ENCODE results near the gene NME2.
A peak's percentile ranks its signal among the peaks of the same experiment; 100 is the strongest.
"Not testable (repeated sequence)": the region's sequence is repeated elsewhere in the genome, so short reads cannot be mapped to it uniquely, and the experiment has no call there.

NME2 gene

DNA sequence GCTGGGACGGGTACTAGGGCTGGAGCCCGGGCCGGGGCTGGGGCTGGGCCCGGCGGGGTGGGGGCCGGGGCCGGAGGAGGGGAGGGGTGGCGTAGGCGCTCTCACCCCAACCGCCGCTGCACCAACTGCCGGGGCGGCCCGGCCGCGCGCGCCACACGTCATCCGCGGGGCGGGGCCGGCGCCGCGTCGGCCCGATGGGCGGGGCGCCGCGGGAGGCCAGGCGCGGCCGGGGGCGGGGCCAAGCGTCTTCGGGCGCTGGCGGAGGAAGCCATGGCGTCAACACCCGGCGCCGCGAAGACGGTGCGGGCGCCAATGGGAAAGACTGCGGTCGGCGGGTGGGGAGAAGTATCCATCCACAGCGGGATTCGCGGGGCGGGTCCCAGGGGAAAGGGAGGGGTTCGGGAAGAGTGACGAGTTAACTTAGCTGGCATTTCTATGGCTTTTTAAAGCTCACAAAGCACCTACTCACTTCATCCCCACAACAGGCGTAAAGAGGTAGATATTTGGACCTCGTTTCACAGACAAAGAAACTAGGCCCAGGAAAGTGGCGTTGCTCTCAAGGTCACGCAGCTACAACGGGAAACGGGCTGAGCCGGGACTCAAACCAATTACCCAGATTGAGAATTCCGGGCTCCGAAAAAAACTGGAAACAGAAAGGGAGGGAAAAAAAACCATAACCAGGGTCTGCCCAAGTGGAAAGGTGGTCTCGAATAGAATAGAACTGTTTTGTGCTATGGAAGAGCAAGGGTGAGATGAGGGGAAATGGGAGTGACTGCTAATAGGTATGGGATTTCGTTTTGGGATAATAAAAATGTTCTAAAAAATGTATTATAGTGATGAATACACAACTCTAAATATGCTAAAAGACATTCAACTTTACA is 45.2 kb upstream of the NME2 start, which contains the start of gene SPAG9:
SPAG9 (minus strand) TSS at position 130 of the 881 bp plus-strand sequence. CDS start 212 bp downstream, outside the sequence.
- Histone ChIP-seq H3K27me3 (replicated peaks; ENCODE audit: control insufficient read depth, insufficient read depth, low read length) (no peaks in the 10 kb centered on the region), H3K4me3 (replicated peaks; ENCODE audit: low read depth, low read length) (peak within 1 kb of the TSS; percentile 94), H3K36me3 (ENCODE audit: control insufficient read depth, insufficient read depth, low read length) (no peaks in the 10 kb centered on the region)
- TF ChIP-seq, protein P1, sequence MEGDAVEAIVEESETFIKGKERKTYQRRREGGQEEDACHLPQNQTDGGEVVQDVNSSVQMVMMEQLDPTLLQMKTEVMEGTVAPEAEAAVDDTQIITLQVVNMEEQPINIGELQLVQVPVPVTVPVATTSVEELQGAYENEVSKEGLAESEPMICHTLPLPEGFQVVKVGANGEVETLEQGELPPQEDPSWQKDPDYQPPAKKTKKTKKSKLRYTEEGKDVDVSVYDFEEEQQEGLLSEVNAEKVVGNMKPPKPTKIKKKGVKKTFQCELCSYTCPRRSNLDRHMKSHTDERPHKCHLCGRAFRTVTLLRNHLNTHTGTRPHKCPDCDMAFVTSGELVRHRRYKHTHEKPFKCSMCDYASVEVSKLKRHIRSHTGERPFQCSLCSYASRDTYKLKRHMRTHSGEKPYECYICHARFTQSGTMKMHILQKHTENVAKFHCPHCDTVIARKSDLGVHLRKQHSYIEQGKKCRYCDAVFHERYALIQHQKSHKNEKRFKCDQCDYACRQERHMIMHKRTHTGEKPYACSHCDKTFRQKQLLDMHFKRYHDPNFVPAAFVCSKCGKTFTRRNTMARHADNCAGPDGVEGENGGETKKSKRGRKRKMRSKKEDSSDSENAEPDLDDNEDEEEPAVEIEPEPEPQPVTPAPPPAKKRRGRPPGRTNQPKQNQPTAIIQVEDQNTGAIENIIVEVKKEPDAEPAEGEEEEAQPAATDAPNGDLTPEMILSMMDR (IDR thresholded peaks at IDR 0.05; ENCODE audit: insufficient read depth, low read length, poor library complexity, severe bottlenecking): no peak
- DNase-seq (ENCODE audit: extremely low read depth, insufficient read length): peak; percentile 92

DNA sequence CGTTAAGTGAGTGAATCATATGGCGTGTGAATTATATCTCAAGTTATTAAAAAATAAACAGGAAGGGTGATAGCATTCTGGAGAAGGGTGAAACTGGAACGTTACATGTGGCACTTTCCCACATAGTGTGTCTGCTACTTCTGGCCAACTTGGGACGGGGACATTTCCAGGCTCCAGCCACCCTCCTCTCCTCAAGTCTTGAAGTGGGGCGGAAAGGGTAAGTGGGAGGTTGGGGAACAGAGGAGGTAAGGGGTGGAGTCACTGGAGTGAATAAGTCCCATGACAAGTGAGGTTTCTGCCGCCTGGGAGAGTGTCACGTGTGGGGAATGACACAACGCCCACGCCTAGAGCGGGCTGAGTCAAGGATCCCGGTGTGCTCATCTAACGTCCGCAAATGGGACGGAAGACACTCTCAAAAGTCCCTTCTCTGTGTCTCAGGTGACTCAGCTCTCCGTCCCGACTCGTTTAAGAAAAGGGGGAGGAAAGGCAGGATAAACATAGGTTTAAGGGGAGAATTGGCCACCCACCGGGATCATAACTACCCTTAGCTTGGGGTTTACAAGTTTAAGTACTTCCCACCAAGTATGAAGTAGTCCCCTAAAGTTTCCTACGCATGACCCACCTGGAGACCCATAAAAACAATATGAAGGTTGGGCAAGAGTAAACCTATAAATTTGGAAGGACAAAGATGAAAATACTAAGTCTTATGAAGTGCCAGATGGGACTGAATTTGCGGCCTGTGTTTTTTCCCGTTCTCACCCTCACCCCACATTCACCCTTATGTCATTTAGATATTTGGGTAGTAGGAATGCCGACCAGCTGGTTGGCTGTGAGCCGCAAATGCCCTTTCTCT is 44.4 kb upstream of the NME2 start:
- Histone ChIP-seq H3K27me3 (replicated peaks; ENCODE audit: control insufficient read depth, insufficient read depth, low read length) (no peaks in the 10 kb centered on the region), H3K4me3 (replicated peaks; ENCODE audit: low read depth, low read length) (peak overlapping the region; percentile 79), H3K36me3 (ENCODE audit: control insufficient read depth, insufficient read depth, low read length) (no peaks in the 10 kb centered on the region)
- TF ChIP-seq, protein P1 (IDR thresholded peaks at IDR 0.05; ENCODE audit: insufficient read depth, low read length, poor library complexity, severe bottlenecking): no peak
- DNase-seq (ENCODE audit: extremely low read depth, insufficient read length): peak; percentile 73

DNA sequence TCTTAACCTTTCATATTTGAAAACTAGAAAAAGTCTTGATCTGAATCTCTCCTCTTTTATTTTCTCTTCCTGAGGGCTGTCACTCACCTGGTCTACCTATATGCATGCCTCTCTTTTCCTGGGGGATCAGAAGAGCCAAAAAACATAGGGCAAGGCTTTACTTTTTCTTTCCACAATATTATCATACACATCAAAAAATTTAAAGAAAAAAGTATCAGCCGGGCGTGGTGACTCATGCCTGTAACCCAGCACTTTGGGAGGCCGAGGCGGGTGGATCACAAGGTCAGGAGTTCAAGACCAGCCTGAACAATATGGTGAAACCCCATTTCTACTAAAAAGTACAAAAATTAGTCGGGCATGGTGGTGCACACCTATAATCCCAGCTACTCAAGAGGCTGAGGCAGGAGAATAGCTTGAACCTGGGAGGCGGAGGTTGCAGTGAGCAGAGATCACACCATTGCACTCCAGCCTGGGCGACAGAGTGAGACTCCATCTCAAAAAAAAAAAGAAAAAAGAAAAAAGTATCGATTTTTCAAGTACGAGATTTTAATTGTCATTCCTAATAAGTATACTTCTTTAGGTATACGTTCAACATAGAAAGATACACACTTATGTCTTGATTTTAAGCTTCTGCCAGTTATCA is 43.6 kb upstream of the NME2 start:
- not testable (repeated sequence) for DNase-seq (ENCODE audit: extremely low read depth, insufficient read length); H3K36me3 ChIP-seq (ENCODE audit: control insufficient read depth, insufficient read depth, low read length); H3K27me3 ChIP-seq (replicated peaks; ENCODE audit: control insufficient read depth, insufficient read depth, low read length); H3K4me3 ChIP-seq (replicated peaks; ENCODE audit: low read depth, low read length)

DNA sequence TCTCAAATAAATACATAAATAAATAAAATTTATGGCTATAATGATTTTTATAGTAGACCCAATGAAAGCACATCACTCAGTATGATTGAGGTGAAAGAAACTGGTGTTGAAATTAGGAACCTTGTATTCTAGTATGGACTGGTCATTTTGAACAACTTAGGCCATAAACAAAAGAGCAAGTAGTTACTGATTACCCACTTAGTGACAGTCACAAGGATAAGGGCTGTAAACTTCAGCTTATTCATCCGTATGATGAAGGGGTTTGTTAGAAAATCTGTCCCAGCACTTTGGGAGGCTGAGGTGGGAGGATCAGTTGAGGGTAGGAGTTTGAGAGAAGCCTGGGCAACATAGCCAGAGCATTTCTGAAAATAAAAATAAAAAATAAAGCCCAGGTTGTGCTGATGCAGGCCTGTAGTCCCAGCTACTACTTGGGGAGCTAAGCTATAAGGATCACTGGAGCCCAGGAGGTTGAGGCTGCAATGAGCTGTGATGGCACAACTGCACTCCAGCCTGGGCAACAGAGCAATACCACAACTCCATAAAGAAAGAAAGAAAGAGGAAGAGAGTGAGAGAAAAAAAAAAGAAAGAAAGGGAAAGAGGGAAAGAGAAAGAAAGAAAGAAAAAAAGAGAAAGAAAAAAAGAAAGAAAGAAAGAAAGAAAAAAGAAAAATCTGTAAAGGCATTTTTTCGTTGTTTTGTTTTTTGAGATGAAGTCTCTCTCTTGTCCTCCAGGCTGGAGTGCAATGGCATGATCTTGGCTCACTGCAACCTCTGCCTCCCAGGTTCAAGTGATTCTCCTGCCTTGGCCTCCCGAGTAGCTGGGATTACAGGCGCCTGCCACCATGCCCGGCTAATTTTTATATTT is 41.3 kb upstream of the NME2 start:
- TF ChIP-seq, protein P1 (IDR thresholded peaks at IDR 0.05; ENCODE audit: insufficient read depth, low read length, poor library complexity, severe bottlenecking): no peak
- H3K27me3 ChIP-seq (replicated peaks; ENCODE audit: control insufficient read depth, insufficient read depth, low read length): no peaks in the 10 kb centered on the region
- no peak for DNase-seq (ENCODE audit: extremely low read depth, insufficient read length)
- no peak overlapping the region for H3K4me3 ChIP-seq (replicated peaks; ENCODE audit: low read depth, low read length)
- H3K36me3 ChIP-seq (ENCODE audit: control insufficient read depth, insufficient read depth, low read length): no peaks in the 10 kb centered on the region

DNA sequence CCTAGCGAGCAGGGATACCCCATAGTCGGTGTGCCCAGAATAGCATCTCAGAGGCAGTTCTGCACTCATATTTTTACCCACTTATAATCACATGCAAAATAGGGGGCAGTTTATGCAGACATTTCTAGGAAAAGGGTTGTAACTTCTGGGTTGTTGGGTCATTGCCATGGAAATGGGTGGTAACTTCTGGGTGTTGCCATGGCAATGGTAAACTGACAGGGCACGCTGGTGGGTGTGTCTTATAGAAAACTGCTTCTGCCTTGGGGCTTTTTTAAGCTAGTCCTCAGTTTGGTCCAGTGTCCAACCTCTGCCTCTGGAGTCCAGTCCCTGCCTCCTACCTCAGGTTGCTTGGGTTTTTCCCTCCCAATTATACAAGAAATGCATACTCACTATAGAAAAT is 38.1 kb upstream of the NME2 start:
- no peaks in the 10 kb centered on the region for H3K36me3 ChIP-seq (ENCODE audit: control insufficient read depth, insufficient read depth, low read length)
- no peak for DNase-seq (ENCODE audit: extremely low read depth, insufficient read length)
- TF ChIP-seq, protein P1 (IDR thresholded peaks at IDR 0.05; ENCODE audit: insufficient read depth, low read length, poor library complexity, severe bottlenecking): no peak
- no peaks in the 10 kb centered on the region for H3K27me3 ChIP-seq (replicated peaks; ENCODE audit: control insufficient read depth, insufficient read depth, low read length)
- H3K4me3 ChIP-seq (replicated peaks; ENCODE audit: low read depth, low read length): no peak overlapping the region

Data from GM06990 (cell line).